ENCODE data around the gene EPB41L4B.

DNA sequence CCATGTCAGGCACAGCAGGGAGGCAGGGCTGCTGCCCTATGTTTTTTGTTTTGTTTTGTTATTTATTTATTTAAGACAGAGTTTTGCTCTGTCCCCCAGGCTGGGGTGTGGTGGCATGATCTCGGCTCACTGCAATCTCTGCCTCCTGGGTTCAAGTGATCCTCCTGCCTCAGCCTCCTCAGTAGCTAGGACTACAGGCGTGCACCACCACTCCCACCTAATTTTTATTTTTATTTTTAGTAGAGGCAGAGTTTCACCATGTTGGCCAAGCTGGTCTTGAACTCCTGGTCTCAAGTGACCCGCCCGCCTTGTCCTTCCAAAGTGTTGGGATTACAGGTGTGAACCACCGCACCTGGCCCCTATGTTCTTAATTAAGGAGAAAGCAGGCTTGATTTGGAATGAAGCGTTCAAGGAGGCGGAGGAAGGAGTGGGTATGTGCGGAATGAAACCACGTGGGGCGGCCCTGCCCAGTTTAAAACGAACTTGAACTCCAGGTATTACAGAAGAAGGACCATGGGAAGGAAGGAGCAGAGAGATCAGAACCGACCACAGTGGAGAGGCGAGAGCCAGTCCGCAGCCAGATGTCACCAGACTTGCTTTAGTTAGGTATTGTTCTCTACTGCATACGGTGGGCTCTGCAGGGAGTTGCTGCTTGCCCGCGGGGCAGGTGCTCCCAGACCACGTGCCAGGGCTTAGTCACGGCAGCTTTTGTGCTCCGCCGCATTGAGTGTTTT is 34.9 kb upstream of the EPB41L4B start:
- no peak for TF ChIP-seq POLR2A (IDR thresholded peaks at IDR 0.05; ENCODE audit: low read depth, low read length)
- TF ChIP-seq POLR2AphosphoS5 (IDR thresholded peaks at IDR 0.05; ENCODE audit: low read depth, low read length) = no peak
- TF ChIP-seq TAF1 (IDR thresholded peaks at IDR 0.05; ENCODE audit: borderline replicate concordance, low read depth, low read length) = no peak
